Measurements from ENCODE around the gene MSANTD4. TPM values are rescaled to one million over a fixed set of nuclear protein-coding genes. Genes with fewer than 3 reads are reported as not detected.

MSANTD4 gene
- total RNA-seq, 1 experiment from 2014 or later, result 62.8 TPM

DNA sequence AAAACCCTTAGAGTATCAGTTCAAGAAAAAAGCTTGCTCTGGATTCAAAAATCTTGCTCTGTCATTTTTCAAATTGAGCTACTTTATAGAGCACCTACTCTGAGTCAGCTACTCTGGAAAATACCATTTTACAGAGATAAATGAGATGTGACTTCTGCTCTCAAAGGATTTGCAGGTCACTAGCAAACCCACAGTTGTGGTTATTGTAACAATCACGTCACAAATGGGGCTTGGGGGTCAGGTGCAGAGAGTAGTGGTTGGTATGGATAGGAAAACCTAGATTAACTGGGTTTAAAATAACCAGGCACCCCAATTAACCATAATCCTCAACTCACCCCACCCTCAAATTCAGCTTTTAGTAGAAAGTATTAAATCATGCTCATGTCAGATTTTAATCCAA is 52.3 kb downstream of the MSANTD4 start:
- Histone ChIP-seq H3K27ac (ENCODE audit: low read length) (no peak overlapping the region), H3K9ac (ENCODE audit: low read length) (no peak overlapping the region), H2AFZ (ENCODE audit: low read length) (no peak overlapping the region), H3K4me3 (ENCODE audit: low read length) (no peak overlapping the region), H3K9me2 (replicated peaks; ENCODE audit: insufficient read depth, low read length) (no peaks in the 10 kb centered on the region), H3K4me1 (ENCODE audit: low read length) (no peaks in the 10 kb centered on the region), H3K27me3 (ENCODE audit: low read length) (no peaks in the 10 kb centered on the region), H3K36me3 (ENCODE audit: insufficient read depth, low read length) (no peaks in the 10 kb centered on the region), H3K79me2 (ENCODE audit: low read length) (no peaks in the 10 kb centered on the region), H4K20me1 (ENCODE audit: insufficient read depth, low read depth, low read length) (no peaks in the 10 kb centered on the region), H3K9me3 (ENCODE audit: low read length) (no peaks in the 10 kb centered on the region), H3K4me2 (ENCODE audit: low read depth, low read length, poor library complexity, severe bottlenecking) (no peak overlapping the region)
- DNase-seq, result no peak

DNA sequence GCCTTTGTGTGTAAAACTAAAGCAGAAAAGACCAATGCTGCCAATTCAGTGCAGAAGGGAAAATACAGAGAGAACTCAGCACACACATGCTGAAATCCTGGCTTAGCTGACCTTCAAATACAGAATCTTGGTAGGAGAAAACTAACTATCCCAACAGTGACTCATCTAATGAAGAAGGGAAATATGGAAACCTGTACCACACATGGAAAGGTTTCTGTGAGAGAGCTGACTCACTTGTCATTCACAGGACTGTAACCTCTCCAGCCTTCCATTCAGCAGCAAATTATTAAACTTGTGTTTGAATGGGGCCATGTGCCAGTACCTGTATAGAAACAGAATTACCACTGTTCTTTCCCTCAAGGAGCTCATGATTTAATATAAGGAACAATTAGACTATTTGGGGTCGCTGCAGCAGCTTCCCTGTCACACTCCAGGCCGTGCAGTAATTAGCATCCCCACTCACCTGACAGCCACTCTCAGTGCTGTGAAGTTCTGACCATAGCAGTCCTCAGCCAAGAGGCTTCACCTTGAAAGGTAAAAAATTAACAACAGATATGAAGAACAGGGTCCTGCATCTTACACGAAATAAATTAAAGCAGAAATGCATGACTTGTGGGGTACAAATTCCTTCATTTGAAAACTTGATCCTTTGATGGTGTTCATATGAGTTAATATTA is 53.9 kb downstream of the MSANTD4 start:
- Histone ChIP-seq H3K9me3 (ENCODE audit: low read length) (no peaks in the 10 kb centered on the region), H3K4me1 (ENCODE audit: low read length) (no peaks in the 10 kb centered on the region), H4K20me1 (ENCODE audit: insufficient read depth, low read depth, low read length) (no peaks in the 10 kb centered on the region), H3K36me3 (ENCODE audit: insufficient read depth, low read length) (no peaks in the 10 kb centered on the region), H3K27ac (ENCODE audit: low read length) (no peak overlapping the region), H3K79me2 (ENCODE audit: low read length) (no peaks in the 10 kb centered on the region), H3K27me3 (ENCODE audit: low read length) (no peaks in the 10 kb centered on the region), H3K9me2 (replicated peaks; ENCODE audit: insufficient read depth, low read length) (no peaks in the 10 kb centered on the region), H3K4me2 (ENCODE audit: low read depth, low read length, poor library complexity, severe bottlenecking) (no peak overlapping the region), H2AFZ (ENCODE audit: low read length) (no peak overlapping the region), H3K4me3 (ENCODE audit: low read length) (no peak overlapping the region), H3K9ac (ENCODE audit: low read length) (no peak overlapping the region)
- no peak for DNase-seq

DNA sequence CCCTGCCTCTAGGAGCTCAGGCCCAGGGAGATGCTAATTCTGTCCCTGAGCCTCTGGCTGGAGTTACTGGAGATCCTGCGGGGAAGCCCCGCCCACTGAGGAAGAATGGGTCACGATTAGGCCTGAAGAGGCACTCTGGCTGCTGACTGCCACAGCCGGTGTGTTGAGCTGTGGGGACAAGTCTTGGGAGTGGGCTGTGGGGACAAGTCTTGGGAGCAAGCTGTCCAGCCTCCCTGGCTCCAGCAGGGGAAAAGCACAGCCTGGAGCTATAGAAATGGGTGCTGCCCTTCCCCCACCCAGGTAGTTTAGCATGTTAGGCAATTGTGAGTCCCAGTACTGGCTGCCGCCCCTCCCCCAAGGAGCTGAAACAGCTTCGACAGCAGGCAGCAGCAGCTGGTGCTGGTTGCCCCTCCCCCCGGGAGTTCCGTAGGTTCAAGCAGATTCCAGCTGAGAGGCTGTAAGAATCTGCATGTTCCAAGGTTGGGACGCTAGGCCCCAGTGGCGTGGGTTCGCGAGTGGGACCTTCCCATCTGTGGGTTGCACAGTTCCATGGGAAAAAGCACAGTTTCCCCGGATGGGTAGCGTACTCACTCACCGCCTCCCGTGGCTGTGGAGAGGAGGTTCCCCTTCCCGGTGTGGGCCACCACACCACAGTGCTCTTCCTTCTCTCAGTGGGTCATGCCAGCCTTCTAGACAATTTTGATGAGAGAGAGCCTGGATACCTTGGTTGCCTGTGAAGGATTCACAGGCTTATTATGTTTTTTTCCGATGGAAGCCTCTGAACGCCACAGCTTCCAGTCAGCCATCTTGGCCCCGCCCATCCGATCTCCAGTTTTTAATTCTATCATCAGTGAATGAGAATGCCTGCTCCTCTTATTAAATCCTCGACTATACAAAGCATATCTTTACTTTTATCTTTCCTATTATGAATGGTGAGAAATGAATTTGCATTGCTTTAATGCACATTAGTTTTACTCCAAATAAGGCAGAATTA is 61.5 kb downstream of the MSANTD4 start:
- H3K4me2 ChIP-seq (ENCODE audit: low read depth, low read length, poor library complexity, severe bottlenecking), result no peak overlapping the region

More for the DNA sequence above, 61.5 kb downstream of the MSANTD4 start:
- Histone ChIP-seq H3K9me2 (replicated peaks; ENCODE audit: insufficient read depth, low read length) (no peaks in the 10 kb centered on the region), H4K20me1 (ENCODE audit: insufficient read depth, low read depth, low read length) (no peaks in the 10 kb centered on the region), H3K9me3 (ENCODE audit: low read length) (no peaks in the 10 kb centered on the region), H3K4me1 (ENCODE audit: low read length) (no peaks in the 10 kb centered on the region), H2AFZ (ENCODE audit: low read length) (no peak overlapping the region), H3K4me3 (ENCODE audit: low read length) (no peak overlapping the region), H3K36me3 (ENCODE audit: insufficient read depth, low read length) (no peaks in the 10 kb centered on the region), H3K79me2 (ENCODE audit: low read length) (no peaks in the 10 kb centered on the region), H3K27ac (ENCODE audit: low read length) (no peak overlapping the region), H3K9ac (ENCODE audit: low read length) (no peak overlapping the region), H3K27me3 (ENCODE audit: low read length) (no peaks in the 10 kb centered on the region; the same call in 1 of the 2 replicates)
- DNase-seq, result no peak

Small RNA genes within 50 kb of the gene (small RNA-seq; reads per million reads assigned to genes)
- gene RNU6-277P, result not detected

Other genes with a start within 250 kb of the MSANTD4 start
- gene KBTBD3, start 55.1 kb upstream of the MSANTD4 start, total RNA-seq (2014; rRNA removed; shearing (Covaris generic); ENCODE audit: low replicate concordance), result 7.6 and 13.2 TPM in 2 replicates
- gene AASDHPPT, start 55.4 kb upstream of the MSANTD4 start, total RNA-seq (2014; rRNA removed; shearing (Covaris generic); ENCODE audit: low replicate concordance), result 127 and 222 TPM in 2 replicates

Measured in Karpas-422 (cell line).